Uterus (tissue), 4 donors: ENCODE measurements around the gene CMTM8. TPM values are rescaled to one million over a fixed set of nuclear protein-coding genes. Genes with fewer than 3 reads are reported as not detected.

ENCODE experiments used
- DNase-seq, 2 donors: peaks; one replicate each; pipeline ENCODE4 v3.0.0-alpha.2; 2019 to 2020
- H3K27ac ChIP-seq, 2 donors: fragments of 200-600 bp; sonication (generic); 1 replicate in 1 of 2; 2 replicates in 1 of 2; pipeline ENCODE4 v1.5.1; 2016 to 2018
- H3K27me3 ChIP-seq, 2 donors: fragments of 200-600 bp; sonication (generic); one replicate each; pipeline ENCODE4 v1.5.1; 2018 to 2019; ENCODE audit warnings: control low read depth in 1 of 2
- H3K36me3 ChIP-seq, 2 donors: fragments of 200-600 bp; sonication (generic); one replicate each; pipeline ENCODE4 v1.5.1; 2019; ENCODE audit warnings: control low read depth in 1 of 2
- H3K4me1 ChIP-seq, 2 donors: fragments of 200-600 bp; sonication (generic); one replicate each; pipeline ENCODE4 v1.5.1; 2018 to 2019; ENCODE audit warnings: control low read depth in 1 of 2
- H3K4me3 ChIP-seq, 2 donors: fragments of 200-600 bp; sonication (generic); 1 replicate in 1 of 2; 2 replicates in 1 of 2; pipeline ENCODE4 v1.5.1; 2018 to 2019; ENCODE audit warnings: mild to moderate bottlenecking in 1 of 2
- H3K9me3 ChIP-seq, 2 donors: fragments of 200-600 bp; sonication (generic); one replicate each; pipeline ENCODE4 v1.5.1; 2019; ENCODE audit warnings: control low read depth in 1 of 2
- POLR2A ChIP-seq, 2 donors: fragments of 450-650 bp; IDR thresholded peaks; one replicate each; pipeline ENCODE4 v1.6.1; 2016; ENCODE audit warnings: antibody characterized with exemption in 2 of 2, mild to moderate bottlenecking in 1 of 2, moderate library complexity in 1 of 2
- intact Hi-C: fragments of 100-400 bp; cut with DNase I; formaldehyde crosslinking; loops from one replicate; pipeline ENCODE4 v1.15.1; 2023; ENCODE audit warnings: low total_unique reads
- total RNA-seq, 4 donors: library from RNA; depleted of rRNA in 3 of 4; stranded (reverse); fragments of >200 nt in 3 of 4; gene quantifications; one replicate each; pipeline versions ENCODE4 v1.1.0 to v1.2.4, GENCODE V29; 2014 to 2023
- TF ChIP-seq, protein P1 (sequence below), 4 experiments: fragments of 200-600 bp in 2 of 4; fragments of 450-650 bp in 2 of 4; sonication (generic) in 2 of 4; IDR thresholded peaks; one replicate each; pipeline ENCODE4 v1.5.1; 2016 to 2019; ENCODE audit warnings: antibody characterized with exemption in 4 of 4, mild to moderate bottlenecking in 2 of 4, moderate library complexity in 1 of 4
- donor health status: DM: yes; HTN: yes; CAD: no.

CMTM8 gene
- total RNA-seq, 4 donors from 2014 or later = 1.5 to 4.7 (median 2.5) TPM

DNA sequence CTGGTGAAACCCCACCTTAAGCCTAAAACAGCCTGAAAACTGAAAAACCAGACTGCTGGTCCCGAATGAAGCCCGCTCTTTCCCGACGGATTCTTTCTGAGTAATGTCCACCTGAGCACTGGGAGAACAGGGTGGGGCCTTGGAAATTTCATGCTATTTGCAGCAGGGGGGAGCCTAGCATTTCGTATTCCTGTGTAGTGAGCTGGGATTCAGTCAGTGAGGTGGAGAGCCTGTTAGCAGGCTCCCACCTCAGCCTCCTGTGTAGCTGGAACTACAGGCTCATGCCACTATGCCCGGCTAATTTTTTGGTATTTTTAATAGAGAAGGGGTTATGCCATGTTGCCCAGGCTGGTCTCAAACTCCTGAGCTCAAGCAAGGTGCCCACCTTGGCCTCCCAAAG is 74.7 kb downstream of the CMTM8 start:
- no peak for DNase-seq
- intact Hi-C loops = no loop called here
- TF ChIP-seq, protein P1, sequence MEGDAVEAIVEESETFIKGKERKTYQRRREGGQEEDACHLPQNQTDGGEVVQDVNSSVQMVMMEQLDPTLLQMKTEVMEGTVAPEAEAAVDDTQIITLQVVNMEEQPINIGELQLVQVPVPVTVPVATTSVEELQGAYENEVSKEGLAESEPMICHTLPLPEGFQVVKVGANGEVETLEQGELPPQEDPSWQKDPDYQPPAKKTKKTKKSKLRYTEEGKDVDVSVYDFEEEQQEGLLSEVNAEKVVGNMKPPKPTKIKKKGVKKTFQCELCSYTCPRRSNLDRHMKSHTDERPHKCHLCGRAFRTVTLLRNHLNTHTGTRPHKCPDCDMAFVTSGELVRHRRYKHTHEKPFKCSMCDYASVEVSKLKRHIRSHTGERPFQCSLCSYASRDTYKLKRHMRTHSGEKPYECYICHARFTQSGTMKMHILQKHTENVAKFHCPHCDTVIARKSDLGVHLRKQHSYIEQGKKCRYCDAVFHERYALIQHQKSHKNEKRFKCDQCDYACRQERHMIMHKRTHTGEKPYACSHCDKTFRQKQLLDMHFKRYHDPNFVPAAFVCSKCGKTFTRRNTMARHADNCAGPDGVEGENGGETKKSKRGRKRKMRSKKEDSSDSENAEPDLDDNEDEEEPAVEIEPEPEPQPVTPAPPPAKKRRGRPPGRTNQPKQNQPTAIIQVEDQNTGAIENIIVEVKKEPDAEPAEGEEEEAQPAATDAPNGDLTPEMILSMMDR (IDR thresholded peaks at IDR 0.05) = no peak
- no peak for TF ChIP-seq POLR2A (IDR thresholded peaks at IDR 0.05)
- Histone ChIP-seq H3K27me3 (no peaks in the 10 kb centered on the region), H3K9me3 (no peaks in the 10 kb centered on the region), H3K4me3 (no peak overlapping the region), H3K4me1 (no peaks in the 10 kb centered on the region), H3K27ac (no peak overlapping the region), H3K36me3 (no peaks in the 10 kb centered on the region)

DNA sequence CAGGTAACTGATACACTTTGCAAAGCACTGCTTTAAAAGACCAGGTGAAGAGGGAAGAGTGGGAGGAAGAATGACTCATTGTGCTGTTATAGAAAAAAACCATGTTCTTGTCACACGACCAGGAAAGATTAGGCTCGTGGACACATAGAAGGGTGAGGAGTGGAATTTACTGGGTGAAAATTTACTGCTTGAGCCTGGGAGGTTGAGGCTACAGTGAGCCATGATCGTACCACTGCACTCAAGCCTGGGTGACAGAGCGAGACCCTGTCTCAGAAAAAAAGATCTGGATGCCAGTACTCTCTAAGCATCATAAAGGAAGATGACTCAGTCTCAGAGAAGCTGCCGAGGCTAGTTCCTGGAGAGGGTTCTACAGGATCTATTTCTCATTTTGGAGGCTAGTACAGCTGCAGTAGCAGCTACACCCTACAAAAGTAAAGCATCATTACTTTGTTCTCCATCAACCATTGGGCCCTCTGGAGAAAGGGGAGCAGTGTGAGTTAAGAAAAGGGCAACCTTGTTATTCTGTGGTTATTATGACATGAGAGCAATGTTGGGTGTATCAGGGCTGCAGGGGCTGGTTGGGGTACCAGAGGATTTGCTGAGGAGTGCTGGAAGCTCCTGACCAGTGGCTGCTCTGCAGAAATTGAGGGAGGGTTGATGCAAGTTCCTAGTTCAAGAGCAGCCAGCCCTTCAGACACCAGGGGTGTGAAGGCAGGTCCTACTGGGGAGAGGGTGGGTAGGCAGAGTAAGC is 75.4 kb downstream of the CMTM8 start:
- no peak for DNase-seq
- Histone ChIP-seq H3K4me1 (no peaks in the 10 kb centered on the region), H3K4me3 (no peak overlapping the region), H3K36me3 (no peaks in the 10 kb centered on the region), H3K9me3 (no peaks in the 10 kb centered on the region), H3K27me3 (no peaks in the 10 kb centered on the region), H3K27ac (no peak overlapping the region)
- TF ChIP-seq, protein P1 (IDR thresholded peaks at IDR 0.05) = no peak
- no peak for TF ChIP-seq POLR2A (IDR thresholded peaks at IDR 0.05)
- intact Hi-C loops = no loop called here

DNA sequence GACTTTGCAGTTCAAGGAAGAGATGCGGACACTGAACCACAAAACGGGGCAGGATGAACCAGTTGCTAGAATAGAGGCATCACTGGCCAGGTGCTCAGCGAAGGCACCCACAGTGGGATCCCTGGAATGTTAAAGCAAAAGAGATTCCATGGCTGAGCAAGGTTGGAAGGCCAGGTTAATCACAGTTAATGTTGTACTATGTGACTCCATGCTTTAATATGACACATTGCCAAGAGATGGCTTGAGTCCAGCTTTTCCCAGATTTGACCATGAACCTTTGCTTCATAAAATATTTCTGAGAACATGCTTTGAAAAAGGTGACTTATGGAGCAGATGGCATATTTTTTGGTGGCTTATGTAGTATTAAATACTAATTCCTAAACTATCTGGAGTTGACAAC is 77.0 kb downstream of the CMTM8 start:
- TF ChIP-seq, protein P1 (IDR thresholded peaks at IDR 0.05) = no peak
- H3K27ac ChIP-seq = no peak overlapping the region
- intact Hi-C loops = no loop called here
- H3K4me1 ChIP-seq = no peaks in the 10 kb centered on the region
- H3K36me3 ChIP-seq = no peaks in the 10 kb centered on the region
- H3K4me3 ChIP-seq = no peak overlapping the region
- no peak for DNase-seq
- no peaks in the 10 kb centered on the region for H3K27me3 ChIP-seq
- no peaks in the 10 kb centered on the region for H3K9me3 ChIP-seq

- Histone ChIP-seq H3K27me3 (no peaks in the 10 kb centered on the region), H3K36me3 (no peaks in the 10 kb centered on the region), H3K4me3 (no peak overlapping the region), H3K27ac (no peak overlapping the region), H3K9me3 (no peaks in the 10 kb centered on the region), H3K4me1 (no peaks in the 10 kb centered on the region)
- no peak for DNase-seq
- intact Hi-C loops = no loop called here
- TF ChIP-seq, protein P1 (IDR thresholded peaks at IDR 0.05) = no peak
- TF ChIP-seq POLR2A (IDR thresholded peaks at IDR 0.05) = no peak
Measured at GRCh38 chr3:32316319-32316718, 77.8 kb downstream of the CMTM8 start.

DNA sequence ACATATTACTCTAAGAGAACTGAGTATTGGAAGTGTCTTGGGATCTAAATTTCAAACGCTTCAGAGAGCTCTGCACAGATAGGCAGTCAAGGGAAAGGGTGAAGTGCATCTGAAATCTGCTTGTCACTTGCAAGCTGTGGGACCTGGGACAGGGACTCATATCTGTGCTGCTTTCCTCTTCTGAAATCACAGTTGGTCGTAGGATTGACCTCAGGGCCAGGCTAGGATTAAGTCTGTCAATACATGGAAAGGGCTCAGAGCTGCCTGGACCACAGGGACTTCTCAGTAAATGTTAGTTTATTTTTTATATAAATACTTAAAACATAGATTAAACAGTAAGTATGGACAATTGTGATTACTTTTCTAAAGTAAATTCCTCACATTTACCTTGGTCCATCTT is 78.5 kb downstream of the CMTM8 start:
- Histone ChIP-seq H3K27me3 (no peaks in the 10 kb centered on the region), H3K9me3 (no peaks in the 10 kb centered on the region), H3K27ac (no peak overlapping the region), H3K4me3 (no peak overlapping the region), H3K36me3 (no peaks in the 10 kb centered on the region), H3K4me1 (no peaks in the 10 kb centered on the region)
- no peak for TF ChIP-seq POLR2A (IDR thresholded peaks at IDR 0.05)
- TF ChIP-seq, protein P1 (IDR thresholded peaks at IDR 0.05) = no peak
- no peak for DNase-seq
- intact Hi-C loops = no loop called here
